GM04503 (cell line): ENCODE data around the gene RRAS2.
"Not testable (repeated sequence)": the region's sequence is repeated elsewhere in the genome, so short reads cannot be mapped to it uniquely, and the experiment has no call there.

Source experiments
- DNase-seq: peaks from one replicate; pipeline ENCODE4 v3.0.0-alpha.2; 2012; ENCODE audit warnings: low read depth

The RRAS2 gene

GRCh38 chr11:14306481-14306880 lies 52.5 kb downstream of the RRAS2 start:
- DNase-seq: no peak

GRCh38 chr11:14305649-14306048 lies 53.3 kb downstream of the RRAS2 start:
- DNase-seq: no peak

GRCh38 chr11:14304601-14305000 lies 54.4 kb downstream of the RRAS2 start:
- no peak for DNase-seq

GRCh38 chr11:14300661-14301304 lies 58.2 kb downstream of the RRAS2 start:
- DNase-seq: peak; percentile 44

GRCh38 chr11:14299921-14300320 lies 59.1 kb downstream of the RRAS2 start:
- DNase-seq: no peak

GRCh38 chr11:14290422-14290821 lies 68.6 kb downstream of the RRAS2 start:
- DNase-seq: no peak

- DNase-seq: peak; percentile 74
Observed at GRCh38 chr11:14288189-14288935, 70.6 kb downstream of the RRAS2 start.

GRCh38 chr11:14278869-14279268 lies 80.1 kb downstream of the RRAS2 start:
- not testable (repeated sequence) for DNase-seq

GRCh38 chr11:14275076-14275475 lies 83.9 kb downstream of the RRAS2 start:
- no peak for DNase-seq

GRCh38 chr11:14273895-14274294 lies 85.1 kb downstream of the RRAS2 start:
- no peak for DNase-seq

GRCh38 chr11:14270690-14271542 lies 88.1 kb downstream of the RRAS2 start:
- DNase-seq: no peak

GRCh38 chr11:14269692-14270573 lies 89.0 kb downstream of the RRAS2 start:
- DNase-seq: no peak

- DNase-seq: no peak
Observed at GRCh38 chr11:14267861-14268635, 90.9 kb downstream of the RRAS2 start.

GRCh38 chr11:14266622-14267021 lies 92.4 kb downstream of the RRAS2 start:
- no peak for DNase-seq

- DNase-seq: no peak
Observed at GRCh38 chr11:14264966-14265365, 94.0 kb downstream of the RRAS2 start.

- DNase-seq: no peak
Observed at GRCh38 chr11:14262271-14262846, 96.6 kb downstream of the RRAS2 start.

GRCh38 chr11:14261066-14261465 lies 97.9 kb downstream of the RRAS2 start:
- no peak for DNase-seq

- DNase-seq: no peak
Observed at GRCh38 chr11:14259878-14260277, 99.1 kb downstream of the RRAS2 start.

GRCh38 chr11:14259186-14259784 lies 99.7 kb downstream of the RRAS2 start:
- DNase-seq: no peak
